HG03095 (cell line): ENCODE data around the gene DCAF11.

ENCODE experiments used
- ATAC-seq: cut with Tn5 transposase; IDR thresholded peaks from one replicate; pipeline ENCODE4 v1.9.1; 2021; ENCODE audit warnings: moderate library complexity; ENCODE audit not compliant: unreplicated experiment

The DCAF11 gene

GRCh38 chr14:24137529-24138395 lies 23.2 kb downstream of the DCAF11 start:
- no peak for ATAC-seq

- no peak for ATAC-seq
Measured at GRCh38 chr14:24138396-24139271, 24.1 kb downstream of the DCAF11 start.

GRCh38 chr14:24139272-24139934 lies 24.8 kb downstream of the DCAF11 start:
- no peak for ATAC-seq

GRCh38 chr14:24141097-24141880 lies 26.7 kb downstream of the DCAF11 start, which contains the start of gene EMC9:
TSS of gene EMC9 (minus strand) at chr14:24141591. CDS start at chr14:24141304, 287 bp downstream.
- ATAC-seq: peak; percentile 82

- ATAC-seq: no peak
Measured at GRCh38 chr14:24143511-24143910, 28.9 kb downstream of the DCAF11 start.

- no peak for ATAC-seq
Measured at GRCh38 chr14:24144451-24144850, 29.9 kb downstream of the DCAF11 start.

GRCh38 chr14:24145219-24145618 lies 30.6 kb downstream of the DCAF11 start:
- no peak for ATAC-seq

GRCh38 chr14:24145690-24146452 lies 31.3 kb downstream of the DCAF11 start:
- ATAC-seq: no peak

- ATAC-seq: peak; percentile 61
Measured at GRCh38 chr14:24146453-24146977, 31.9 kb downstream of the DCAF11 start, which contains the start of gene PSME2. TSS of gene PSME2 (minus strand) at chr14:24146610. CDS start at chr14:24146581, 29 bp downstream.

GRCh38 chr14:24146978-24147760 lies 32.6 kb downstream of the DCAF11 start, which contains the start of gene RNF31:
TSS of gene RNF31 (plus strand) at chr14:24147498. CDS start at chr14:24147699, 201 bp downstream.
- ATAC-seq: peak; percentile 87

GRCh38 chr14:24147761-24148428 lies 33.3 kb downstream of the DCAF11 start:
- ATAC-seq: no peak

GRCh38 chr14:24149302-24149969 lies 34.9 kb downstream of the DCAF11 start:
- no peak for ATAC-seq

- no peak for ATAC-seq
Measured at GRCh38 chr14:24150061-24150460, 35.5 kb downstream of the DCAF11 start.

- ATAC-seq: no peak
Measured at GRCh38 chr14:24150567-24150966, 36.0 kb downstream of the DCAF11 start.

- ATAC-seq: no peak
Measured at GRCh38 chr14:24150993-24151392, 36.4 kb downstream of the DCAF11 start.

GRCh38 chr14:24151404-24152080 lies 37.0 kb downstream of the DCAF11 start:
- no peak for ATAC-seq

- no peak for ATAC-seq
Measured at GRCh38 chr14:24155100-24155499, 40.5 kb downstream of the DCAF11 start.
